ENCODE results near the gene CDCP2.
"Not testable (repeated sequence)": the region's sequence is repeated elsewhere in the genome, so short reads cannot be mapped to it uniquely, and the experiment has no call there.

CDCP2 gene

DNA sequence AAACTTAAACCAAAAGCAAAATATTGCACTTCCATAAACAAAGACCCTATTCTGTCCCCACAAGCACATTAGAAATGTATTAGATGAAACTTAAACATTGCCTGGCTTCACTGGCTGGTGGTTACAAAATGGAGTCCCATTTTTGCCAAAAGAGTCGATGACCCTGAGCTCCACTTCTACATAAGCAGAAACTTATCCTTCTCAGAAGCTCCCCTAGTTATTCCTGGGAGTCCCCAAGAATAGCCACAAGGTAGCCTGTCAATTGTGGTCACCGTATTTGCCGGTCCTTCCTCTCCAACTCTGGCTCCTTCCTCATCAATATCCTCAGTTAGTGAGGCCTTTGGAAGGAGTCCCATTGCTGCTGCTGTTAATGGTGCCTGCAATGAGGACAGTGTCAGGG lies 37.3 kb downstream of the CDCP2 start:
- no peak for DNase-seq (ENCODE audit: low read depth in 2 of 2)

DNA sequence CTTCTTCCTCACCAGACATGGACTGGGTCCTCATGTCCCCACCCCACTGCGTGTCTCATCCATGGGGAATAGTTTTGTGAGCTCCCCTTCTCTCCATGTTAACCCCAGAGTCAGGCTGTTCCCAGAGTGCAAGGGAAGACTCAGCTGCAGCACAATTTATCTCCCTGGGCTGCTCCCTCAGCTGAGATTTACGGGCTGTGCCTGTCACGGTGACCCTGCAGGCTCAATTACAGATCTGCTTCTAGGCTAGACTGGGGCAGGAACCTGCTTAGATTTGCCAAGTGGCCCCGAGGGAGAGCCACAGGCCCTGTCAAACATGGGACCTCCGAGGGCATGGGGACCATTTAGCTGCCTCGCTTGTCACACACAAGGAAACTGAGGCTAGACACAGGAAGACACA lies 37.8 kb downstream of the CDCP2 start:
- no peak for DNase-seq (ENCODE audit: low read depth in 2 of 2)

DNA sequence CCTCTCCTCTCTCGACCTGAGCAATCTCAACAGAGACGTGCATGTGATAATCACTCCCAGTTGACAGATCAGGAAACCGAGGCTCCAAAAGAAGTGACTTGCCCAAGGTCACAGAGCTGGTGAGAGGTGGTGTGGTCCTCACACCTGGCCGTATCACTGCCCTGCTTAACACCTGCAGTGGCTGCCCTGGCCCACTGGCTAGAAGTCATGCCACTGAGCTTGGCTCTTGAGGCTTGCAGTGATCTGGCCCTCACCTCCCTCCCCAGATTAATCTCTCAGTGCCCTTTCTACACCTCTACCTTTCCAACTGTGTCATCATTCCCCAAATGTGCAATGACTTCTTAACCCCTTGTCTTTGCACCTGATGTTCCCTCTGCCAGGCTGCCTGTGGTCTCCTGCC lies 38.8 kb downstream of the CDCP2 start:
- DNase-seq (ENCODE audit: low read depth in 2 of 2), result no peak

DNA sequence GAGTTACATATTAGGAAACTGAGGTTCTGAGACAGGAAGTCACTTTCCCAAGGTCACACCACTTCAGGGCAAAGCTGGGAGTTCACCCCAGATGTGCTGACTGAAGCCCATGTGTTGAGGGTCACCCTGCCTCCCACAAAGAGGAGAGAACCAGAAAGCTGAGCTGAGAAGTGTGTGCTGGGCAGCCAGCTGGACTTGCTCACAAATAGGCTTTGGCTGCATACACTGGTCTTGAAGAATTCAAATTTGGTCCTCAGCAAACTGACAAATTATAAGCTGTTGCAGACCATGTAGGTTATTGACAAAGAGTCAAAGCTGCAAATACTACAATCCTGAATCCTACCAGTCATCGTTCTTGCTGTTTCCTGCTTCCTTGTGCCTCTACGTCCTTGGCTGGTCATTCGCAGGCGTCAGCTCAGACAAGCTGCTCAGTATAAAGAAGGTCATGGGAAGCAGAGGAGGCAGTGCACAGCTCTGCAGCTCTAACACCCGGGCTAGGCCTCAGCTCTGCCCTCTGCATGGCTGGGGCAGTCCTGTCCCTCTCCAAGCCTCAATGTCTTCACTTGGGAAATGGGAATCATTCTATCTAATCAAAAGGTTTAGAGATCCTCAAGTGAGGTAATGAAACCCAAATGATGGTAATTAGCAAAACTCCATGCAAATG lies 40.0 kb downstream of the CDCP2 start:
- no peak for DNase-seq (ENCODE audit: low read depth in 2 of 2)

DNA sequence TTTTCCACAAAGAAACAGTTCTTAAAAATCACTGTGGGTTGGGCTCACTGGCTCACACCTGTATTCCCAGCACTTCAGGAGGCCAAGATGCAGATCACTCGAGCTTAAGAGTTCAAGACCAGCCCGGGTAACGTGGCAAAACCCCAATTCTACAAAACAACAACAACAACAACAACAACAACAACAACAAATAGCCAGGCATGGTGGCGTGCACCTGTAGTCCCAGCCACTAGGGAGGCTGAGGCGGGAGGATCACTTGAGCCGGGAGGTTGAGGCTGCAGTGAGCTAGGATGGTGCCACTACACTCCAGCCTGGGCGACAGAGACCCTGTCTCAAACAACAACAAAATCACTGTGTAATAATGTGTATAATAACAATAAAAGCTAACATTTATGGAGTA lies 40.8 kb downstream of the CDCP2 start:
- DNase-seq (ENCODE audit: low read depth in 2 of 2), result no peak

DNA sequence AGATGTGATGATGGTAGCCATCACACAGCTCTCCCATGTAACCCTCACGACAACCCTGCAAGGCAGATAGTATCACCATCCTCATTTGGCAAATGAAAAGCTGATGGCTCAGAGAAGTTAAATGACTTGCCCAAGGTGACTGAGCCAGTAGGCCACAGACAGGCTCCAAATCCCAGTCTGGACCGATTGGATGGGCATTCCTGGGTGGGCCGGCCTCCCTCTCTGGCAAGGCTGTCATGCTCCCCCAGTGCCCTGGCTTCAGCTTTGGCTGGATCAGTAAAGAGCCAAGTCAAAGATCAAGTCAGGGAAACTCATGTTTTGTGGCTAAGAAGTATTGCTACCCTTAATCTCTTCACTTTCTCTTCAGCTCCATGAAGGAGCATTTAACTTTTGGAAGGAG lies 41.2 kb downstream of the CDCP2 start:
- no peak for DNase-seq (ENCODE audit: low read depth in 2 of 2)

DNA sequence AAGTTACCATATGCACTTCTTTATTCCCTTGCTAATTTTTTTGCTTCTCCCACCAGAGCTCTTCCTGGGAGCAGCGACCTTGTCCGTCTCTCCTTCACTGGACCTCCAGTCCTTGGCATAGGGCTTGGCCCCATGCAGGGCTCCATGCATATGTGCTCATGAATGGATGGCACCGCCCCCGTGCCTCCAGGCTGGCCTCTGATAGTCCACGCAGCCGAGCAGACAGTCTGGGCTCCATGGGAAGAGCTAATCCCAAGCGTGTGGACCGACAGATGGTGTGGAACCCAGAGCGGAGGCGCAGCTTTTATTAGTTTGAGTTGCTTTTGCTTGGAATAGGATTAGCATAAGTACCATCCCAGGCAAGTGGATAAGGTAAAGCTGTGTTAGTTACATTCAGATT lies 41.8 kb downstream of the CDCP2 start:
- no peak for DNase-seq (ENCODE audit: low read depth in 2 of 2)

DNA sequence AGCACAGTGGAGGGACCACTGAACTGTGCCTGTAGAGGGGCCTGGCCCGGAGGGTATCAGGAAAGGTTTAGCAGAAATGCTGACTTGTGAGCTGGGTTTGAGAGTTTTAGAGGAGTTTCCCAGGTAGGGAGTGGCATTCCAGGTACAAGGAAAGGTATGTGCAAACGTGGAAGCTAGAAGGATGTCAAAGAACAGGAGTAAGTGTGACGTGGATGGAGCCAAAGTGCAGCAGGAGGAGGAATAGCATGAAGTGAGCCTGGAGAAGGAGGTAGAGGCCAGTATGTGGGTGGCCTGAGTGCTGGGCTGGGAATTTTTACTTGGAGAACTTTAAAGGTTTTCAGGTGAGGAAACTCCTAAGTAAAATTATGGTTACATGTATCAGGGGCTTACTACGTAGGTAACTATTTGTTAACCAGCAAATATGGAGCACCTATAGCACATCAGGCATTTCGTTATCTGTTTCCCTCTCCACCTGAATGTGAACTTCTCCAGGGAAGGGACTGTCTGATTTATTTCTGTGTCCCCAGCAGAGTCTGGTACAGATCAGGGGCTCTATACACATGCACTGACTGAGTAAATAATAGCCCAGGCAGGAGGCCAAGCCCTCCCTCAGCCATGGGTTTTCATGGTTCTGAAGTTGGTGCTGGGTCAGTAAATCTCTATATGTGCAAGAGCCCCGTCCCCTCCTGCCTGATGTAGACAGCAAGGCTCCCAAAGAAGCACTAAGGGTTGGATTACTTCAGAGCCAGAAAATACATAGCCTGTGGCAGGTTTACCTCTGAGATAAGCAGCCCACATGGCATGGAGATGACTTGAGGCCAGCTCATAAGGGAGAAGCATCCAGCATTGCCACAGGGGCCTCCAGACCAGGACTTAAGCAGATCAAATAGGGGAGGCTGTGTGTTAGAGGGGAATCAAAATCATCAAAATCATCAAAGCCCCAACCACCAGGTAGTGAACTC lies 43.4 kb downstream of the CDCP2 start:
- no peak for DNase-seq (ENCODE audit: low read depth in 2 of 2)

DNA sequence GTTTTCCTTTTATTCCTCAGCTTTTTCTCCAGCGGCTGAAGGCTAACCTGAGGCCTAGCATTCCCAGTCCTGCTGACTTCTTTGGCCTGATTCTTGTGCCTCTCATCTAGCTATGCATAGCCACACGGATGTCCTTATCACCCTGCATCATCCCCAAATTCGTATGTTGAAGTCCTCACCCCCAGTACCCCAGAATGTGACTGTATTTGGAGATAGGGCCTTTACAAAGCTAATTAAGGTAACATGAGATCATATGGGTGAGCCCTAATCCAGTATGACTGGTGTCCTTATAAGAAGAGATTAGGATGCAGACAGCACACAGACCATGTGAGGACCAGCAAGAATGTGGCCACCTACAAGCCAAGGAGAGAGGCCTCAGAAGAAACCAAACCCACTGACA lies 44.6 kb downstream of the CDCP2 start:
- DNase-seq (ENCODE audit: low read depth in 2 of 2), result no peak

DNA sequence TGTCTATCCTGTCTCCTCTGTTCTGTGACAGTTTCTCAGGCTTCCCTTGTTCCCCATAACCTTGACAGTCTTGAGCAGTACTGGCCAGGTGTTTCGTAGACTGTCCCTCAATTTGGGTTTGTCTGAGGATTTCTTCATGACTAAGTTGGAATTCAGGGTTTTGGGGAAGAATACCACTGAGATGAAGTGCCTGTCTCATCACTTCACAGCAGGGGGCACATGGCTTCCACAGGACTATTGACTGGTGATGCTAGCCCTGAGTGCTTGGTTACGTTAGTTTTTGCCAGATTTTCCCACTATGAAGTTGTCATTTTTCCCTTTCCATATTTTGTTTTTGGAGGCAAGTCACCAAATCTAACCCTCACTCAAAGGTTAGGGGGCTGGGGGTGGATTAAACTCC lies 45.7 kb downstream of the CDCP2 start:
- no peak for DNase-seq (ENCODE audit: low read depth in 2 of 2)

DNA sequence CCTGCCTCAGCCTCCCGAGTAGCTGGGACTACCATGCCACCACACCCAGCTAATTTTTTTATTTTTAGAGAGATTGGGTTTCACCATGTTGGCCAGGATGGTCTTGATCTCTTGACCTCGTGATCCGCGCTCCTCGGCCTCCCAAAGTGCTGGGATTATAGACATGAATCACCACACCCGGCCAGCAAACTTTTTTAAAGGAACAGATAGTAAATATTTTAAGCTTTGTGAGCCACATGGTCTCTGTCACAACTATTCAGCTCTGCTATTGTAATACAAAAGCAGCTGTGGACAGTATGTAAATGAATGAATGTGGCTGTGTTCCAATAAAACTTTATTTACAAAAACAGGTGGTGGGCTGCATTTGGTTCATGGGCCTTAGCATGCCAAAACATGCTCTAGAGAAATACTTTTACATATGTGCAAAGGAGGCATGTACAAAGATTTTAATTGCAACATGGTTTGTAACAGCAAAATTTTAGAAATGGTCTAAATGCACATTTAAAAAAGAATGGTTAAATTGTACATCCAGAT lies 47.0 kb downstream of the CDCP2 start:
- DNase-seq (ENCODE audit: low read depth in 2 of 2), result no peak

DNA sequence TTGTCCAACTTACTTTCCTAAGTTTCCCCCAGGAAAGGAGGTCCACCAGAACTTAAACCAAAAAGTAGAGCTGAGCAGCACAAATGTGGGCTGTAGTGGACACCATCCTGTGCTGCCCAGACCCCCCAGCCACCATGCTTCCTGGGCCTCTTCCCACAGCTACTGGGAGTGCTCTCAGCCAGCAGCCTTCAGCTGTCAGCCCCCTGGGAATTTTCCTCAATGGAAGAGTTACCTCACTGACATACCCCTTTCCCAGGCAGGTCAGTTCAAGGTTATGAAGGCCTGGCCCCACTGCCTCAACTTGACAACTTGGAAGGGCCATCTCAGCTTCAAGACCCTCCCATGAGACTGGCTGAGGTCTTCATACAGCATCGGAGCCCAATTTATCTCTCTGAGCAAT lies 47.7 kb downstream of the CDCP2 start:
- DNase-seq (ENCODE audit: low read depth in 2 of 2), result no peak

DNA sequence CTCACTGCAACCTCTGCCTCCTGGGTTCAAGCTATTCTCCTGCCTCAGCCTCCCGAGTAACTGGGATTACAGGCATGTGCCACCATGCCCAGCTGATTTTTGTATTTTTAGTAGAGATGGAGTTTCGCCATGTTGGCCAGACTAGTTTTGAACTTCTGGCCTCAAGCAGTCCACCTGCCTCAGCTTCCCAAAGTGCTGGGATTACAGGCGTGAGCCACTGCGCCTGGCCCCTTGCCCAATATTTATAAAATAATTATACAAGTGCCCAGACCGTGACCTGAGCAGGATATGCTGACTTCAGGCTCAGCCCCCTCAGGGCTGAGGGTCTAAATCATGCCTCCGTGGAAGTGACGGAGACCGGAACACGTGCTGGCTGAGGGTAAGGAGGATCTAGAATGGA lies 48.2 kb downstream of the CDCP2 start:
- not testable (repeated sequence) for DNase-seq (ENCODE audit: low read depth in 2 of 2)

DNA sequence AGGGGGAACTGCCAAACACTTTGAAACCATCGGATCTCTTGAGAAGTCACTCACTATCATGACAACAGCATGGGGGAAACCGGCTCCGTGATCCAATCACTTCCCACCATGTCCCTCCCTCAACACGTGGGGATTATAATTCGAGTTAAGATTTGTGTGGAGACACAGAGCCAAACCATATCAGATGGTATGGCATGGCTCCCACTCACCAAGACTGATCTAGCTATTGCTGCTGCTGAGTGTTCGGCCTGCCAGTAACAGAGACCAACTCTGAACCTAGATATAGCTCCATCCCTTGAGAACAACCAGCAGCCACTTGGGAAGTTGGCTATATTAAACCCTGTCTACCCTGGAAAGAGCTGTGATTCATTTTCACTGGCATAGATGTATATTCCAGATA lies 49.4 kb downstream of the CDCP2 start:
- DNase-seq (ENCODE audit: low read depth in 2 of 2), result no peak

DNA sequence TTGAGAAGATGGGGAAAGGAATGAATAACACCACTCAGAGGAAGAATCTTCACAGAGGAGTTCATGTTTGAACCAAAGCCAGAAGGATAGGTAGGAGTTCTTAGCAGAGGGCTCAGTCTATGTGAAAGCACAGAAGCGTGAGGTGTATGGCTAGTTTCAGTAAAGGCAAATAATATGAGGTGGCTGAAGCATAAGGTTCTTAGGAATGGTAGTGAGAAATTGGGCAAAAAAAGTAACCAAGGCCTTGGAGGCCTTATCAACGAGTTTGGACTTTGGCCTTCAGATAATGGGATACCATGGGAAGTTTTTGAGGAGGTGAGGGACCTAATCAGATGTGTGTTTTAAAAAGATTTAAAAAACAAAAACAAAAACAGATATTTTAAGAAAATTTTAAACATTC lies 52.3 kb downstream of the CDCP2 start:
- no peak for DNase-seq (ENCODE audit: low read depth in 2 of 2)

DNA sequence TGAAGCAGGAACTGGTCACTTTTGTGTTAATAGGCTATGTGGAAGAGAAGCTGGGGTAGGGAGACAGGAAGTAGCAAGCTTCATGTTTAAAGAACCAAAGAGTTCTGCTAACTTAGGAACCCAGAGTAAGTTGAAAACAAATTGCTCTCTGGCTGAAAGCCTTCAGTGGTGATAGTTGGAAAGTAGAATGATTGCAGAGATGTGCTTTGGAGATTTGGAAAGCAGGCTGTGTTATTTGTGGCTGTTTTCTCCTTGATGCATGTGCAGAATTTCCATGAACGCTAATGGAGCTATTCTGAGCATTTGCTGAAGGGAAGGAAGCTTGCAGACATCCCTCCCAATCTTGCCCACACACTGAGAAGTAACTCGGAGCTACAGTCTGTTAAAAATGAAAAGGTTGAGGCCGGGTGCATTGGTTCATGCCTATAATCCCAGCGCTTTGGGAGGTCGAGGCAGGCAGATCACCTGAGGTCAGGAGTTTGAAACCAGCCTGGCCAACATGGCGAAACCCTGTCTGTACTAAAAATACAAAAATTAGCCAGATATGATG lies 53.7 kb downstream of the CDCP2 start:
- no peak for DNase-seq (ENCODE audit: low read depth in 2 of 2)

DNA sequence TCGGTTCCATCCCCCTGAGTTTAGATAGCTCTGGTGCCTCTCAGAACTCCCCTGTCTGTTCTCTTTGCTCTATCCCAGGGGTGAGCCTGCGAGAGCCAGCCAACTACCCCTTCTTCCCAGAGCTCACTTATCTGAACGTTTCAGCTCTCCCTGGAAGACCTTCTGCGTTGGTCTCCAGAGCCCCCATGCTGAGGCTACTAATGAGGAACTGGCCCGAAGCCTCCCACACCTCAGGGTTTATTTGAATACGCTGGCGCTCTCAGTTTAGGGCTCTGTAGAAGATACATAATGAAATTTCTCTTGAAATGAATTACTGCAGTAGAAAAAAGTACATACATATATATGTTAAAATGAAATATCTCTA lies 55.9 kb downstream of the CDCP2 start:
- DNase-seq (ENCODE audit: low read depth in 2 of 2), result no peak

DNA sequence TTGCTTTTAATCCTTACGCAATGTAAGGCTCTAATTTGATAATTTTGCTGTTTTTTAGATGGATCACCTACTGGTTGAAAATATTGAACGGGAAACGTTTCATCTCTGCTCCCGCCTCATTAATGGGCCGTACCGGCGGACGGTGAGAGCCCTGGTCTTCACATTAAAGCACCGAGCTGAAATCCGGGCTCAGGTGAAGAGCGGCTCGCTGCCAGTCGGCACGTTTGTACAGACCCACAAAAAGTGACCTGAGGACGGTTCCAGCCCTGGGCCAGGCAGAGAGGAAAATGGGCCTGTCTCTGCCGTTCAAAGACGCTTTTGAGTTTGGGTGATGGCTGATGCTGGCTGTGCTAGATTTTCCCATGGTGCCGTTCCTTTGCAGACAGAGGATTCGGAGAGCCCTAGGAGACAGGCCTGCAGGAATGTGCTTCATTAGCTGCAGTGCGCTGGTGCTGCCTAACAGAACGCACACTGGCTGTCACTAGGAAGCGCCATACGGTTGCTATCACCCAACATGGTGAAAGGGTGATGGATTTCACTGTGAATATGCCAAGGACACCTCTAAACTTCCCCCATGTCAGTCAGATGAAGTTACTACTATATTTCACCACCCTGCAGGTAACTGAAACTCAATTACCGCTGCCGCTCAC lies 56.4 kb downstream of the CDCP2 start:
- DNase-seq (ENCODE audit: low read depth in 2 of 2), result no peak

DNA sequence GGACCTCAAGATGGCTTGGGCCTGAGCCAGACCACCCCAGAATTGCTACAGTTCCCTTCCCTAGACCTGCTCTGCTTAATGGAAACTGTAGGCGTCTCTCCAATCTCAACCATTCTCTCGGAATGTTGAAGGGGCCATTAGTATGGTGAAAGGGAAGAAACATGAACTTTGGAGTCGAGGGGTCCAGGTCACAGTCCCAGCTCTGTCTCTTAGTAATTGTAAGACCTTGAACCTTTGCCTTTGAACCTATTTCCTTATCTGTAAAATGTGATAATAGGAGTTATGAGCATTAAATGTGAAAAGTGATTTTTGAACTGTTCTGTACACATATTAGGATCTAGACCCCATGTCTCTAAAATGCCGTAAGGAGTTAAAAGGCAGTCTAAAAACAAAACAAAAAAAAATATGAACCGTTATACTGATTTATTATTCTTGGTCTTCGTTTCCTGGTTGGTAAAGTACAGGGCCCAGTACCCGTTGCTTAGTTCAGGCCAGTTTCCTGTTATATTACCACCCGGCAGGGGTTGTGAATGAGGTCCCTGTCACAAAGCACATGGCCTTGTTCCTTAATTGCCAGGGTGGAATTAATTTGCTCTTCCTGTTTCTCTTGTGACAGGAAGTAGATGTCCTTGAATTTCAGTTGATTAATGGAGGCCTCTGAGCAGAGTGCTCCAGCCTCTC lies 57.1 kb downstream of the CDCP2 start:
- no peak for DNase-seq (ENCODE audit: low read depth in 2 of 2)

DNA sequence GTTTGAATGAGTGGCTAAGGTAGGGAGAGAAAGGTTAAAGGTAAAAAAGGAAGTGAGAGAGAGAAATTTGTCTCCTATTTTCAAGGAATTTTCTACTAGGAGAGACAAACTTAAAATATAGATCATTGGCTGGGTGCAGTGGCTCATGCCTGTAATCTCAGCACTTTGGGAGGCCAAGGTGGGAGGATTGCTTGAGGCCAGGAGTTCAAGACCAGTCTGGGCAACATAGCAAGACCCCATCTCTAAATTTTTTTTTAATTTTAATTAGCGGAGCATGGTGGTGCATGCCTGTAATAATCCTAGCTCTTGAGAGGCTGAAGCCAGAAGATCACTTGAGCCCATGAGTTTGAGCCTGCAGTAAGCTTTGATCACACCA lies 58.1 kb downstream of the CDCP2 start:
- not testable (repeated sequence) for DNase-seq (ENCODE audit: low read depth in 2 of 2)

DNA sequence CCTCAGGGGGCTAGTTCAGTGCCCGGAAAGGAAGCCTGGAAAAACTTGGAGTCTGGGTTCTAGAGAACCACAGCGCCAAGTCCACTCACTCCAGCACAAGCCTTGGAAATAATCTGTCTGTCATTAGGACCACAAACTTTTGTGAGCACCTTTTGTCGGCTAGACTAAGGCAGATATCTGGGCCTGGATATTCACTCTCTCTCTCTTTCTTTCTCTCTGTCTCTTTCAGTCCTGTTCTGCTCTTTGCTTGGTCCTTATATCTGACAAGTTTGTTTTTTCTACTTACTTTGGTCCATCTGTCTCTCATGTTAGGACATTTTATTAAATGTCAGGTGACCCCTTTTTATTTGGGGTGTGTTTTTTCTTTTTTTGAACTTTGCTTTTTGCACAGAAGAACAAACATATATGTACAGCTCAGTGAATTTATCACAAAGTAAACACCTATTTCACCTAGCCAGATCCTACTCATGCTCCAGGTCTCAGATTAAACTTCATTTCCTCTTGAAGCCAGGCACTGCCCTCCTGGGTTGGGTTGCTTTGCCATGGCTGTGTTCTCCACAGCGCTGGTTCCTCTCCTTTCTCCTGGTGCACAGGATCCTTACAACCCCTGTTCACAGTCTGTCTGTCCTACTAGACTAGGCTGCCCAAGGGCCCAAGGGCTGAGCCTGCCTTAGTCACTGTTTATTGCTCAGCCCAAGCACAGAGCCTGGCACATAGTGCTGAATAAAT lies 58.6 kb downstream of the CDCP2 start:
- DNase-seq (ENCODE audit: low read depth in 2 of 2), result no peak

Data from stimulated activated CD8-positive, alpha-beta memory T cell treated with anti-CD3 and anti-CD28 coated beads, Interleukin-2, amount 100 ng/mL, for 1 hour (primary cell).